Mesothelial cell of epicardium (in vitro differentiated cells): Measurements from ENCODE around the gene OR1B1. TPM values are rescaled to one million over a fixed set of nuclear protein-coding genes. Genes with fewer than 3 reads are reported as not detected.

Experiments
- DNase-seq, 2 experiments: peaks; one replicate each; pipeline ENCODE4 v3.0.0; 2021; ENCODE audit warnings: low spot score in 2 of 2; ENCODE audit not compliant: unreplicated experiment in 2 of 2
- H3K27ac Mint-ChIP-seq: 2 replicates; pipeline ENCODE4 v1.8.0; 2021; ENCODE audit warnings: mixed read lengths
- H3K27me3 Mint-ChIP-seq: 2 replicates; pipeline ENCODE4 v1.8.0; 2021; ENCODE audit warnings: low read depth, mixed read lengths
- H3K36me3 Mint-ChIP-seq: 2 replicates; pipeline ENCODE4 v1.8.0; 2021; ENCODE audit warnings: mixed read lengths
- H3K4me1 Mint-ChIP-seq: 2 replicates; pipeline ENCODE4 v1.8.0; 2021; ENCODE audit warnings: mixed read lengths
- H3K4me3 Mint-ChIP-seq: 2 replicates; pipeline ENCODE4 v1.8.0; 2021; ENCODE audit warnings: mild to moderate bottlenecking, moderate library complexity, mixed read lengths
- H3K9me3 Mint-ChIP-seq: 2 replicates; pipeline ENCODE4 v1.8.0; 2021; ENCODE audit warnings: mixed read lengths
- CTCF ChIP-seq: fragments of 200-600 bp; sonication (generic); IDR thresholded peaks from one replicate; pipeline ENCODE4 v1.5.0; 2021; ENCODE audit warnings: antibody characterized with exemption; ENCODE audit not compliant: unreplicated experiment
- total RNA-seq: library from RNA; stranded (reverse); gene quantifications from 3 replicates; pipeline ENCODE4 v1.2.1, GENCODE V29; 2021

OR1B1 gene
- total RNA-seq, 1 donor from 2014 or later, result not detected

DNA sequence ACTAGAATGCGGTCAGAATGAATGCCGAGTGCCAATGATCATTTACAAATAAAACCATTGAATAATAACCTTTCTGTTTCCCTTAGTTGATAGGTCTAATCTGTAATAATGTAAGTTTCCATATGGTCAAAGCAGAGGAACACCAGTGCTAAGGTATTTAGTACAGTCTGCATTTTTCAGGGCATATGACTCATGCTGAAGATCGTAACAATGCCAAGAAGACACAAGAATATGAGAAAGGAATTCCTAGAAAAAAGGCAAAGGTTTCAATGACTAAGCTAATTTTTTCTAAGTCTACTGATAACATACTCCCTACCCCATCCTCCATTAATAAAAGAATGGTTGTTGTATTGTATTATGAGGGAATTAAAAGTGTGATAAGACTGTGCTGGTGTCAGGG is 77.1 kb downstream of the OR1B1 start:
- no peak for DNase-seq
- Mint-ChIP-seq H3K27me3 (no peaks in the 10 kb centered on the region), H3K36me3 (no peaks in the 10 kb centered on the region), H3K4me1 (no peaks in the 10 kb centered on the region), H3K4me3 (no peak overlapping the region), H3K9me3 (peaks cover 46% of the 10 kb centered on the region), H3K27ac (no peak overlapping the region)
- TF ChIP-seq CTCF, result no peak

- DNase-seq, result no peak
- Mint-ChIP-seq H3K9me3 (peaks cover 46% of the 10 kb centered on the region), H3K27me3 (no peaks in the 10 kb centered on the region), H3K4me1 (no peaks in the 10 kb centered on the region), H3K27ac (no peak overlapping the region), H3K36me3 (no peaks in the 10 kb centered on the region), H3K4me3 (no peak overlapping the region)
- no peak for TF ChIP-seq CTCF
These were observed 77.6 kb downstream of the OR1B1 start for GRCh38 chr9:122579874-122580273.

Other genes with a start within 250 kb of the OR1B1 start
- gene OR1J1, start 179.7 kb downstream of the OR1B1 start, total RNA-seq, result not detected in 3 replicates
- gene OR1J2, start 146.8 kb downstream of the OR1B1 start, total RNA-seq, result not detected in 3 replicates
- gene OR1J4, start 138.5 kb downstream of the OR1B1 start, total RNA-seq, result not detected in 3 replicates
- gene OR1N1, start 130.3 kb downstream of the OR1B1 start, total RNA-seq, result not detected in 3 replicates
- gene OR1N2, start 104.5 kb downstream of the OR1B1 start, total RNA-seq, result not detected in 3 replicates
- gene OR1L8, start 74.2 kb downstream of the OR1B1 start, total RNA-seq, result 0.13 TPM in 1 of 3 replicates, not detected in the others
- not detected in 3 replicates for gene OR1Q1, start 42.9 kb downstream of the OR1B1 start, total RNA-seq
- not detected in 3 replicates for gene OR1L1, start 4.1 kb upstream of the OR1B1 start, total RNA-seq
- not detected in 3 replicates for gene OR1L3, start 17.5 kb upstream of the OR1B1 start, total RNA-seq
- not detected in 3 replicates for gene OR1L4, start 66.4 kb upstream of the OR1B1 start, total RNA-seq
- gene OR1L6, start 84.7 kb upstream of the OR1B1 start, total RNA-seq, result not detected in 3 replicates
- gene OR5C1, start 131.3 kb upstream of the OR1B1 start, total RNA-seq, result not detected in 3 replicates
- gene OR1K1, start 142.5 kb upstream of the OR1B1 start, total RNA-seq, result not detected in 3 replicates
- gene PDCL, start 171.0 kb upstream of the OR1B1 start, total RNA-seq, result 25.7 to 30.5 TPM (median 26.8 TPM) in 3 replicates
- 67.9 to 68.6 TPM (median 68.3 TPM) in 3 replicates for gene RC3H2, start 247.7 kb upstream of the OR1B1 start, total RNA-seq